OCI-LY3 (cell line): ENCODE results near the gene CTNS.

Experiments used
- H2AFZ ChIP-seq: fragments of 200-600, 300-600 bp; shearing (Covaris generic); 2 replicates; pipeline ENCODE4 v1.6.0; 2014; ENCODE audit warnings: antibody characterized with exemption, low read depth, low read length
- H3K27ac ChIP-seq: fragments of 200-600, 300-600 bp; sonication (generic); 2 replicates; pipeline ENCODE4 v1.5.1; 2014; ENCODE audit warnings: mild to moderate bottlenecking, low read length, moderate library complexity, mixed read lengths
- H3K27me3 ChIP-seq: fragments of 200-600, 300-600 bp; sonication (generic); 2 replicates; pipeline ENCODE4 v1.6.1; 2014; ENCODE audit warnings: low read depth, low read length, mixed read lengths
- H3K36me3 ChIP-seq: fragments of 200-600, 300-600 bp; sonication (generic); replicated peaks from 2 replicates; pipeline ENCODE3; 2014; ENCODE audit warnings: low read depth, low read length, mixed read lengths
- H3K4me1 ChIP-seq: fragments of 300-600, 200-600 bp; sonication (generic); 2 replicates; pipeline ENCODE4 v1.6.1; 2014; ENCODE audit warnings: low read length, mixed read lengths
- H3K4me2 ChIP-seq: fragments of 200-600, 300-600 bp; sonication (generic); 2 replicates; pipeline ENCODE4 v1.6.1; 2014; ENCODE audit warnings: low read length, mixed read lengths
- H3K4me3 ChIP-seq: fragments of 300-600, 200-600 bp; sonication (generic); 2 replicates; pipeline ENCODE4 v1.5.1; 2014; ENCODE audit warnings: antibody characterized with exemption, mild to moderate bottlenecking, low read length, moderate library complexity
- H3K79me2 ChIP-seq: fragments of 300-600, 200-600 bp; shearing (Covaris generic); 2 replicates; pipeline ENCODE4 v1.6.1; 2014; ENCODE audit warnings: mild to moderate bottlenecking, low read length, mixed read lengths
- H3K9ac ChIP-seq: fragments of 300-600, 200-600 bp; shearing (Covaris generic); 2 replicates; pipeline ENCODE4 v1.6.0; 2014; ENCODE audit warnings: mild to moderate bottlenecking, low read length, moderate library complexity
- H3K9me3 ChIP-seq: fragments of 200-600, 300-600 bp; shearing (Covaris generic); 2 replicates; pipeline ENCODE4 v1.6.1; 2014; ENCODE audit warnings: low read length, mixed read lengths; ENCODE audit not compliant: insufficient read depth
- H4K20me1 ChIP-seq: fragments of 200-600, 300-600 bp; sonication (generic); 2 replicates; pipeline ENCODE4 v1.6.1; 2016; ENCODE audit warnings: low read length, mixed read lengths; ENCODE audit not compliant: insufficient read depth
- CTCF ChIP-seq: fragments of 200-600, 300-600 bp; sonication (generic); IDR thresholded peaks from 2 replicates; pipeline ENCODE4 v1.5.1; 2014; ENCODE audit warnings: antibody characterized with exemption, low read length, low read depth
- EZH2phosphoT487 ChIP-seq: fragments of 200-600 bp; shearing (Covaris generic); IDR thresholded peaks from 2 replicates; pipeline ENCODE4 v1.6.1; 2018; ENCODE audit warnings: antibody characterized with exemption, mixed run types, low read depth

The CTNS gene

DNA sequence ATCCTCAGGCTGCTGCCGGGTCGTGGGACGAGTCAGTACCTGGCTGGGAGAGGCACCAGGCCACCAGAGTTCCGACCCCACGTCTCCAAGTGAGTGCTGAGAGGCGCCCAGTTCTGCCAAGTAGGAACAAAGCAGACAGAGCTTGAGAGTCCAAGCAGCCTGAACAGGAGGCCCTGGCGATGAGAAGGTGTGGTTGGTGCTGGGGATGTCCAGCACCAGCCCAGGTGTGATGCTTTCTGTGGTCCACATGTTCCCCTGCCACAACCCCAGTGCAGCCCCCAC is 21.0 kb downstream of the CTNS start:
- H2AFZ ChIP-seq, result no peak overlapping the region
- H3K4me1 ChIP-seq, result no peaks in the 10 kb centered on the region
- no peak overlapping the region for H3K27ac ChIP-seq
- no peak overlapping the region for H3K4me2 ChIP-seq
- H3K36me3 ChIP-seq, result no peaks in the 10 kb centered on the region
- no peak overlapping the region for H3K4me3 ChIP-seq
- no peak overlapping the region for H3K9ac ChIP-seq
- no peak for TF ChIP-seq EZH2phosphoT487
- TF ChIP-seq CTCF, result no peak
- H3K79me2 ChIP-seq, result no peaks in the 10 kb centered on the region
- H3K9me3 ChIP-seq, result no peaks in the 10 kb centered on the region
- no peaks in the 10 kb centered on the region for H4K20me1 ChIP-seq
- H3K27me3 ChIP-seq, result no peaks in the 10 kb centered on the region

DNA sequence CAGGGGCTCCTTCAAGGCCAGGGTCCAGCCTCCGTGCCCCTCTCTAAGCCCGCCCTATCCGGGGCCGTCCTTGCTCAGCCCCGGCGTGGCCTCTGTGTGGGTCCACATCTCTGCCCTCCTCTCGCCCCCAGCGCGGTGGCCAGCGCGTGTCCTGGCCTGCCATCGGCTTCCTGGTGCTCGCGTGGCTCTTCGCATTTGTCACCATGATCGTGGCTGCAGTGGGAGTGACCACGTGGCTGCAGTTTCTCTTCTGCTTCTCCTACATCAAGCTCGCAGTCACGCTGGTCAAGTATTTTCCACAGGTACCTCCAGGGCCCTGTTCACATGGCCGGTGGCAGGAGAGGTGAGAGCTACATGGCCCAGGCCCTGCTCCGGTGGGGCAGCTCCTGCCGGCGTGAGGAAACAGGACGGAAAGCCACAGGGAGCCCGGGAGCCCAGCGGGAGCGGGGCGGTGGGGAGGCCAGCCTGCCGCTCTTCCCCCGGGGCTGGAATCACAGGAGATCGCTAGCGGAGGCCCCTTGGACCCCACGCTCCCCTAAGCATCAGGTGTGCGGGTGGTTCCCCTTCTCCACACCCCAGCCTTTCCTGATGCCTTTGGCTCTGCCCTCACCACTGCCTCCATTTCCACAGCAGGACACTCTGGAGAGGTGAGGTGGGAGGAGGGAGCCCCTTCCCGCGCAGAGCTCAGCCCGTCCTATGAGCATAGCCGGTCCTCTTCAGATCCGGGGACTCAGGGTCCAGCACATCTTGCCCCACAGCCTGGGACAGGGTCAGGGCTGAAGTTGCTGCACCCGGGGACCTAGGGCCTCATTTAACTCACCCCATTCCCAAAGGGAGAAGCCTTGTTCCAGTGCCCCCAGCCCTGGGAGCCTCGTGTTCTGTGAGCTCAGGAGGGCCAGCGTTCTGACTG is 21.6 kb downstream of the CTNS start:
- Histone ChIP-seq H2AFZ (no peak overlapping the region), H4K20me1 (no peaks in the 10 kb centered on the region), H3K4me2 (no peak overlapping the region), H3K79me2 (no peaks in the 10 kb centered on the region), H3K9me3 (no peaks in the 10 kb centered on the region), H3K4me3 (no peak overlapping the region), H3K9ac (no peak overlapping the region), H3K4me1 (no peaks in the 10 kb centered on the region), H3K27me3 (no peaks in the 10 kb centered on the region), H3K36me3 (no peaks in the 10 kb centered on the region), H3K27ac (no peak overlapping the region)
- TF ChIP-seq CTCF (no peak), EZH2phosphoT487 (no peak)

DNA sequence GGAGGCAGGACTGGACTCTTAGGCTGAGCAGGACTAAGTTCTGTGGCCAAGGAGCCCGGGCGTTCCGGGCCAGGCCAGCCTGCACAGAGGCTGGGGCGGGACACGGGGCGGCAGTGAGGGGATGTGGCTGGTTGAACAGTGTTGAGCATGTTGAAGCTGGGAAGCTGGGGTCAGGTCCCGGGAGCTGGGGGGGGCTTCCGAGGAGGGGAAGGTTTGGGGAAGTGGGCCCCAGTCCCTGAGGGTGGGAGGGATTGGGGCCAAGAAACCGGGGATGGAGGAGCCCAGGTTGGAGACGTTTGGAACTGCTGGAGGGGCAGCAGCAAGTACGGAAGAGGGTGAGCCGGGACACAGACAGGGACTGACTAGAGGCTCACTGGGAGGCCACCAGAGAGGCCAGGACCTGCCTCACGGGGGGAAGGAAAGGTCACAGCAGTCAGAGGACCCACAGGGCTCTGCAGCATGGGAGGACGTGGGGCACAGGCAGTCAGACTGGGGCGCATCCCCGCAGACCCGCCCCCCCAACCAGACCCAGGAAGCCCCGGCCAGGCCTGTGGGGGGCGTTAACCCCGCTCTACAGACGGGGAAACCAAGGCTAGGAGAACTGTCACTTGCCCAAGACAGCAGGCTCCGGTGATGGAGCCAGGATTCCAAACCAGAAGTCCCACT is 22.4 kb downstream of the CTNS start:
- TF ChIP-seq EZH2phosphoT487, result no peak
- no peak for TF ChIP-seq CTCF
- Histone ChIP-seq H3K27me3 (no peaks in the 10 kb centered on the region), H3K27ac (no peak overlapping the region), H3K4me1 (no peaks in the 10 kb centered on the region), H2AFZ (no peak overlapping the region), H3K4me2 (no peak overlapping the region), H3K9me3 (no peaks in the 10 kb centered on the region), H3K36me3 (no peaks in the 10 kb centered on the region), H3K79me2 (no peaks in the 10 kb centered on the region), H4K20me1 (no peaks in the 10 kb centered on the region), H3K9ac (no peak overlapping the region), H3K4me3 (no peak overlapping the region)

DNA sequence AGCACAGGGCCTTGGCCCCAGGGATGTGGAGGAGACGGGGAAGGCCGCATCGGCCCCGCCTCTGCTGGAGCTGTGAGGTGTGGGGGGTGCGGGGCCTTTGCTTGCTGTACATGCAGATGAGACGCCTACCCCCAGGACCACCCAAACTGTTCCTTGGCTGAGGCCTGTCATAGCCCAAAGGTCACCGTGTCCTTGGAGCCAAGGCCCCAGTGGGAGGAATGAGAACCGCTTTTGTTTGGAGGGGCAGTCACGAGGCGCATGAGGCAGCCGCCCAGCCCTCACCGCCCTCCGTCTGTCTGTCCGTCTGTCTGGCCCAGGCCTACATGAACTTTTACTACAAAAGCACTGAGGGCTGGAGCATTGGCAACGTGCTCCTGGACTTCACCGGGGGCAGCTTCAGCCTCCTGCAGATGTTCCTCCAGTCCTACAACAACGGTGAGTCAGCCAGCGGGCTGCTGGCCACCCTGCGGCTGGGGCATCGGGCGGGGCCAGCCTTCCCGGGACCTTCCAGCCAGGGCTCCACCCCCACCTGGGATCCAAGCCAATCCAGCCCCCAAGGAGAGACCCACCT is 23.1 kb downstream of the CTNS start:
- H3K27ac ChIP-seq, result no peak overlapping the region
- no peak overlapping the region for H2AFZ ChIP-seq
- no peaks in the 10 kb centered on the region for H4K20me1 ChIP-seq
- no peaks in the 10 kb centered on the region for H3K9me3 ChIP-seq
- no peaks in the 10 kb centered on the region for H3K79me2 ChIP-seq
- H3K4me2 ChIP-seq, result no peak overlapping the region
- H3K36me3 ChIP-seq, result no peaks in the 10 kb centered on the region
- no peaks in the 10 kb centered on the region for H3K27me3 ChIP-seq
- no peak overlapping the region for H3K4me3 ChIP-seq
- no peaks in the 10 kb centered on the region for H3K4me1 ChIP-seq
- TF ChIP-seq EZH2phosphoT487 (no peak), CTCF (no peak)
- H3K9ac ChIP-seq, result no peak overlapping the region
